HG03520 (cell line): Measurements from ENCODE around the gene CAMTA1.

Experiments used
- ATAC-seq: cut with Tn5 transposase; IDR thresholded peaks from one replicate; pipeline ENCODE4 v1.9.1; 2021; ENCODE audit warnings: mild to moderate bottlenecking, moderate library complexity; ENCODE audit not compliant: unreplicated experiment

CAMTA1 gene

GRCh38 chr1:7018826-7019225 is 233.6 kb downstream of the CAMTA1 start:
- no peak for ATAC-seq

GRCh38 chr1:7019510-7019909 is 234.3 kb downstream of the CAMTA1 start:
- no peak for ATAC-seq

- ATAC-seq: no peak
Measured at GRCh38 chr1:7022058-7022457, 236.8 kb downstream of the CAMTA1 start.

GRCh38 chr1:7025013-7025412 is 239.8 kb downstream of the CAMTA1 start:
- ATAC-seq: no peak

- no peak for ATAC-seq
Measured at GRCh38 chr1:7026169-7026568, 240.9 kb downstream of the CAMTA1 start.

- no peak for ATAC-seq
Measured at GRCh38 chr1:7032992-7033391, 247.7 kb downstream of the CAMTA1 start.

- no peak for ATAC-seq
Measured at GRCh38 chr1:7036386-7036785, 251.1 kb downstream of the CAMTA1 start.

GRCh38 chr1:7039590-7040220 is 254.5 kb downstream of the CAMTA1 start:
- ATAC-seq: no peak

GRCh38 chr1:7040969-7041695 is 255.9 kb downstream of the CAMTA1 start:
- no peak for ATAC-seq

GRCh38 chr1:7042322-7043190 is 257.3 kb downstream of the CAMTA1 start:
- no peak for ATAC-seq

GRCh38 chr1:7043191-7043549 is 257.9 kb downstream of the CAMTA1 start:
- no peak for ATAC-seq

- ATAC-seq: no peak
Measured at GRCh38 chr1:7043719-7044535, 258.7 kb downstream of the CAMTA1 start.

GRCh38 chr1:7045897-7046296 is 260.6 kb downstream of the CAMTA1 start:
- ATAC-seq: no peak

- no peak for ATAC-seq
Measured at GRCh38 chr1:7046314-7046713, 261.1 kb downstream of the CAMTA1 start.

GRCh38 chr1:7046891-7047290 is 261.6 kb downstream of the CAMTA1 start:
- no peak for ATAC-seq

GRCh38 chr1:7047866-7048265 is 262.6 kb downstream of the CAMTA1 start:
- no peak for ATAC-seq

- no peak for ATAC-seq
Measured at GRCh38 chr1:7048395-7048794, 263.1 kb downstream of the CAMTA1 start.

- no peak for ATAC-seq
Measured at GRCh38 chr1:7049913-7050625, 264.8 kb downstream of the CAMTA1 start.

GRCh38 chr1:7050751-7051665 is 265.8 kb downstream of the CAMTA1 start:
- no peak for ATAC-seq
